GM12892 (cell line): ENCODE results near the gene CNGA1.

ENCODE experiments used
- POLR2A ChIP-seq: IDR thresholded peaks from 2 replicates; pipeline ENCODE4 v1.6.1; 2011; ENCODE audit warnings: low read depth, low read length, control low read depth
- POLR2AphosphoS5 ChIP-seq: IDR thresholded peaks from 2 replicates; pipeline ENCODE4 v1.6.1; 2011; ENCODE audit warnings: low read depth, low read length, control low read depth
- TAF1 ChIP-seq: IDR thresholded peaks from 2 replicates; pipeline ENCODE4 v1.6.1; 2011; ENCODE audit warnings: low read depth, mild to moderate bottlenecking, control low read depth, low read length, borderline replicate concordance

DNA sequence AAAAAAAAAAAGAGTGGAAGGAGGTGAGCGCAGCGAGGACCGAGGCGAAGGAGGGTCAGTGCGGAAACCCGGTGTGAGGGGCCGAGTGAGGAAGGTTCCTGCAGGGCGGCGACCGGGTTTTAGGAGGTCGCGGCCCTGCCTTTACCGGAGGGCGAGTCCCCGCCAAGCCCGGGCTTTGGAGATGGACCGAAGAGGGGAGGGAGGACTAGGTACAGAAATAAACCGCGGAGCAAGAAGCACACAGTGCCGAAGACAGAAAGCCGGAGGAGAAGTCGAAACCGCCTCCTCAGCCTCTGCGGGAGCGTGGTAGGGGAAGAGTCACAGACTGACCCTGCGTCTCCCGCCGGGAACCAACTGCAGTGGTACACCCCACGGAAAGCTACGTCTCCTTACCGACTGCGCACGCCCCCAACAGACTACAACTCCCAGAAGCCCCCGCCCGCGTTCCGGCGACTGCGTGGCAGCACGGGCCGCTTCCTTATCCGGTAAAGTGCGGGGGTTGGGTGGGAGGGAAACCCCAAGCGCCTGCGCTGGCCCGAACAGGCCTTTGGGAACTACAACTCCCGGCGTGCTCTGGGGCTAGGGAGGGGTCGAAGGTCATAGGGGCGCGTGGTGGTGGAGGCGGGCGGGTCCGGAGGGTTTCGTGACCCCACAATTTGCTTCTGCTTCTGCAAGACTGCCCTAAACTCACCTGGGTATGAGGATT, 102.1 kb downstream of the CNGA1 start, which contains the start of gene NFXL1:
- peak; percentile 93 for TF ChIP-seq POLR2A
- TF ChIP-seq TAF1 = peak; percentile 70
- TF ChIP-seq POLR2AphosphoS5 = peak; percentile 93
